GM18526 (cell line): ENCODE measurements around the gene DENND4B.
A peak's percentile ranks its signal among the peaks of the same experiment; 100 is the strongest.

Experiments used
- POLR2A ChIP-seq: IDR thresholded peaks from 3 replicates; pipeline ENCODE4 v1.6.1; 2011; ENCODE audit not compliant: insufficient read length; ENCODE audit errors: extremely low read depth

Gene DENND4B

DNA sequence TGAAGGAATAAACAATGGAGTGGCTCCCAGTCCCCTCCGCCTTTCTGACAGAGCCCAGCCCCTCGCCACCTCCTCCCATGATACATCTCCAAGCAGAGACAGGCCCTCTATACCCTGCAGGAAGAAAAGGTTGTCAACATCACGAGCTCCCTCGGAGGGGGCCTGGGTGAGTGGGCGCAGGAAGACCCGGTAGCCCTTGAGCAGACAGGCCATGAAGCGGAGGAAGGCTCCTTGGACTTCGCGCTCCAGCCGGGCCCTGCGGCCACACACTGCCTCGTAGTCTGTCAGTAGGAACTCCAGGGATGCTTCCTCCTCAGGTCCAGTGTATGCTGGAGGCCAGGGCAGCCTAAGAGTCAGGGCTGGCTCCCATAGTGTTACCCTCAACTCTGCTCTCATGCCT is 7.0 kb downstream of the DENND4B start:
- no peak for TF ChIP-seq POLR2A

DNA sequence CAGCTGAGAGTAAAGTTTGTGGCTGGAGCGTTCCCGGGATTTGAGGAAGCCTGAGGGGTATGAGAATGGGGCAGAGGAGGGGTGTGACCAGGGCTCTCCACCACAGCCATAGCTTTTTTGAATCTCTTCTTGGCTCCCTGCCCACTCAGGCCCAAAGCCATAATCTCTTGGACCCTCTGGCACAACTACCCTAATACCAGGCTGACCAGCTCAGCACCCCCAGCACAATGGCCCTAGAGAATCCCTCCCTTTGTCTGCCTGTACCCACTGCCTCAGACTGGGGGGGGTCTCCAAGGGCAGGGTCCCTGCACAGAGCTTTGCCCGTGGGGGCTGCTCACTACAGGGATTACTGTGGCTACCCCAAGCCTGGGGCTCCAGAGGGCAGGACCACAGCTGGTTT is 7.5 kb downstream of the DENND4B start:
- TF ChIP-seq POLR2A, result no peak

DNA sequence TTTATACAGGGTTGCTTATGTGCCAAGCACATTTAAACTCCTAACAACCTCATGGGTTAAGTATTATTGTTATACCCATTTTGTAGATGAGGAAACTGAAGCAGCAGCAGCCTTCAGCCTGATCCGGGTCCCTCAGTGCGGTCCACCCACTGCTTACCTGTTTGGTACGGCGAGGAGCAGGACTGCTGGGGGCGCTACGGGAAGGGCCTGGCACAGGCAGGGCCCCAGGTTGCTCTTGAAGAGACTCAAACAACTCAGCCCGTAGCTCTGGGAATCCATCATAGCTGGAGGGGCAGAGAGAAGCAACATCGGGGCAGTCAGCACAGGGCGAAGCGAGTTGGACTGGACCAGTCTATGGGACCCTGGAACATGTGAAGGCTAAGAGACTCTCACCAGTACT is 9.2 kb downstream of the DENND4B start:
- no peak for TF ChIP-seq POLR2A

DNA sequence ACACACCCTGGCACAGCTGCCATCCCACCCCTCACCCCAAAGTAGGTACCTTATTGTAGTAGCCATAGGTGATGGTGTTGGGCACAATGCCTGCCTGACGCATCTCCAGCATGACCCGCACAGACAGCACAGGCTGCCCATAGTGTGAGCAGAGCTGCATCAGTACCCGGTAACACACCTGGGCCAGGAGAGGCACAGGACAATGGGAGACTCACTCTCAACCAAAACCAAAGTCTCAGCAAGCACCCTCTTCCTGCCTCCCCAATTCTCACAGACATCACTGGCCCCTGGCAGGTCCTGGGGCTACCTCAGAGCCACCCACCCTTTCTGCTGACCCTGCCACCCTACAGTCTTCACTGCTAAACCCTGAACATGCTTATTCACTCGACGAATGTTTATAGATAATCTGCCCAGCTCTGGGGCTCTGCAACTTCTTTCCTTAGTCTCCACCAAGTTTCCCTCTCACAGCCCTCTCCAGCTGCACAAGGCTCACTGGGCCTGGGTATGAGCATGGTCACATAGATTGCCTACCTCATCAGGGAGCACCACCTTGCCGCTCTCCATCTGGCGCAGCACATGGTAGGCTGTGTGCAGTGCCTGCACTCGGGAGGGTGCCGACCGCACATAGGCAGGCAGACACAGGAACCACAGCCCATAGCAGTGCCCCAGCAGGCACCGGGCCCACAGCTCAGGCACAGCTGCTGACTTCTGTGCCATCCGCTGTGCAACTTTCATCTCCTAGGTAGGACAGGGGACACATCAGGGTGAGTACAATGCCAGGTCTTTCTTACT is 10.3 kb downstream of the DENND4B start:
- TF ChIP-seq POLR2A, result no peak

DNA sequence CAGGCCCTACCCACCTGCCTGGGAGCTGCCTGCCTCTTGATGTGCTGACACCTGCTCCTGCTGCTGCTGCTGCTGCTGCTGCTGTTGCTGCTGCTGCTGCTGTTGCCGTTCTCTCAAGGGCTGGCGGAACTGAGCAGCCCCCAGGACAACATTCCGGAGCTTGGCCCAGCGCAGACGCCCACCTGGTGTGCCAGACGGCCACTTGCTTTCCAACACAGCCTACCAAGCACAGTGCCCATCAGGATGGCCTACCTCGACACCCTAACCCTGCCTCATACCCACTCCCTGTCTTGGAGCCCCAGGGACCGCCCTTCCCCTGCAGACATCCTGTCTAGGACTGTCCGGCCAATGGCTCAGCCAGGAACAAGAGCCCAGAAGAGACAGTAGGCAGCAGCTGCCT is 11.8 kb downstream of the DENND4B start:
- TF ChIP-seq POLR2A, result no peak

DNA sequence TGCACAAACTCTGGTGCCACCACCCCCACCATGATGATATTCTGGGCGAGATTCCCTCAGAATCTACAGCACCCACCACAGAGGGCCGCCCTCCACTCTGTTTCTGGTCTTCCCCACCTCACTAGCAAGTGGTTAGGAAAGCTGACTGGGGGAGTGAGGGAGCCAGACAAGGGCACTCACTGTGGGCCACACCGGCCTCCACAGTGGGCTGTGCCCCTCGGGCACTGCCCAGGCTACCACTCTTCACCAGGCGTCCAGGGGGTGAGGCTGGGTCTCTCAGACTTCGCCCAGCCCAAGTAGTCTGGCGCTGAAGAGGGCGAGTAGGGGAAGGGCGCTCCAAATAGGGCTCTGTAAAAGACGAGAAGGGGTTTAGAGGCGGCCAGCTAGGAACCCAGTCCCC is 12.6 kb downstream of the DENND4B start:
- TF ChIP-seq POLR2A, result no peak

DNA sequence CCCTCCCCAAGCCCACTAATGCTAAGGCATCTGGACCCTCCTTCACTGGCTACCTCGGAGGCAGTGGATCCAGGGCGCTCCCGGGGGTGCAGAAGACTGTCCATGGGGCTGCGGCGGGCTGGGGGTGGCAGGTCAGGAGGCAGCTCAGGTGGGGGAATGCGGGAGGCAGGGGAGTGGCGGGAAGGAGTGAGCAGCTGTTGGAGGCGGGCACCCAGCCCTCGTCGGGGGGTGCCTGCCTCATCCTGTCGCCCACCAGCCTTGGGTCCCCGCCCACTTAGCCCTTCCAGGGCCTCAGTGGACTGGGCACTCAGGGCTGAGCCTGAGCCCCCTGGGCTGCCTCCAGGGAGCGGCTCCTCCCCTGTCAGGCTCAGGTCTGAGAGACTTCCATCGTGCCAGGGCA is 13.1 kb downstream of the DENND4B start:
- no peak for TF ChIP-seq POLR2A

DNA sequence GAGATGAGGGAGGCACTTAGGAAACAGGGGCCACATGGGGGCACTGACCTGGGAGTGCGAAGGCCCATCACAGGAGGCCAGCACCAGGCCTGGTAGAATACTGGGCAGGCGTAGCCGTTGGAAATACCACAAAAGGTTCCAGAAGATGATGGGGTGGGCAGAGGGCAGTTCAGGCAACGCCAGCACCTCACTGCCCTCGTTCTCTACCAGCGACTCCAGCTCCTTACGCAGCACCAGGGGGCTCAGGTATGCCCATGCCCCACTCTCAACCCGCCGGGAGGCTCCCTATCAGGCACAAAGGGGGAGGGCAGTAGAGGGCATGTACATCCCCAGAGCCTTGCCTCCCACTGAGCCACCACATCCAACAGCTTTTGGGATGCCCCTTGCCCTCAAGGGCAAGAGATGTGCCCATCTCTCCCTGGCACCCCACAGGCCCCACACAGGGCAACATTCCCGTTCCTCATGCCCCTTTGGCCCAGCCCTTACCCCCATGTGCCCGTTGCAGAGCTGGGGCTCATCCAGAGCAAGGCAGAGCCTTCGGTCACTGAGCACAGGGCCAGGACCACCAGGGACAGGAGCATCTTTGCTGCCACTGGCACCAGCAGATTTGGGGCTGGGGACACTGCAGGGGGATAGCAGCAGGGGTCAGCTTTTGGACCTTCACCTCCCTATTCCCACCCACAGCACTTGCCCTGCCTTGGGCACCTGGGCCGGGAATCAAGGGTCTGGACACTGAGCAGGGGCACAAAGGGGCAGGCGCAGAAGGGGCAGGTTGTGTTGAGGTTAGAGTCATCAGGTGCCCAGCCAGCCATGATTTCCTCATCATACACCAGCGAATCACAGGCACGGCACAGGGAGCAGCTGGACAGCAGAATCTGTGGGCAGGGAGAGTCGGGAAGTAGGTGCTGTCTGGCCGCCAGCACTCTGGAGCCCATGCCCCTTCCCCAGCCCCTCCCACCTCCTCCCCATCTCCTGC is 14.1 kb downstream of the DENND4B start:
- no peak for TF ChIP-seq POLR2A

DNA sequence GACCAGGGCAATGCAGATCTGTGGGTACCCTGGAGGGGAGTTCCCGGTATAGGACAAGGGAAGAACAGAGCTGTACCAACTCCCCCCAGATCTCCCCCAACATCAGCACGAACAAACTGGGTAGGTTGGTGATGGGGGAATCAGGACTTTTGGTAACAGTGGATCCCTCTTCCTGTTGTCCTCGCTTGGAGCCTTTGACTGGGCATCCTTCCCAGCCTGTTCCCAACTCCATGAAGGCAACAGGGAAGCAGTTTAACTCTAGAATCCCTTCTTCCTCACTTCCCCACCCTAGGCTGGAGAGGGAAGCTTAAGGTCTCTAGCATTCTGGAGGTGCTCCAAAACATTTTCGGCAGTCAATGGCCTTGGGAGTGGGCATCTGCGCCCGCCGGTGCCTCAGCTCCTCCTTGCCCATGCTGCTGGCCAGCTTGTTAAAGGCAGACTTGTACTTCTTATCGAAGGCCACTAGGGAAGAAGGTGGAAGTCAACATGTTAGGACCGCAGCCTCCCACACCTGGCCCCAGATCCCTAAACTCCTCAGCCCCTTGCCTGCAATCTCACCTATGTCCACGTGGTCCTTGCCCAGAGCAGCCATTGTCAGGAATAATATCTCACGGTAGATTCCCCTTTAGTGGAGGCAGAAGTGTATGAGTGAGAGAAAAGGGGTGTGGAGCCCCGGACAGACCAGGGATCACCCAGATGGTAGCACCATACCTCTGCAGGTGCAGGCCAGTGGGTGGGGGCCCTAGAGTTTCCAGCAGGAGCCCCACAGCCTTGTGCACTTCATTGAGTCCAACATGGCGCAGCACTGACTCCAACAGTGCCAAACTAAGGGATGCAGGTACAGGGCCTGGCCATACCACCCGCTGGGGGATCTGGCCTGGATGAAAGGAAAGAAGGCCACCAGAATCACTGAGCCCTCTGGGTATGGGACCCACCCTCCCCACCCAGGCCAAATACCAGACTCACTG is 16.3 kb downstream of the DENND4B start:
- no peak for TF ChIP-seq POLR2A

DNA sequence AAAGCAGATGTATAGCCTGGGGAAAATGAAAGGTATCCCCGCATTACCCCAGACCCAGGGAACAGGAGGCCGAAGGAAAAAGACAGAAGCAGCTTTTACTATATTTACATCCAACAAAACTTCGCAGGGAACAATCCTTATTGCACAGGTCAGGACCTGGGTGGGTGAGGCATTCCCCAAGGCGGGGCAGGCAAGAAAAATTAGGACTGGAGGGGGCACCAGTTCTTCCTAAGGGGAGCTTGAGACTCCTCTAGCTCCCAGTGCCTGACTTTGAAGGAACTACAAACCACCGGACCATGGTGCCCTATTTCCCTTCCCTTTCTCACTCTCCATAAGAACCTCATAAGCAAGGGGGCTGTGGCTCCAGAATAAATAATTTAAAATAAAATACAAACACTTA is 17.1 kb downstream of the DENND4B start:
- TF ChIP-seq POLR2A, result no peak

DNA sequence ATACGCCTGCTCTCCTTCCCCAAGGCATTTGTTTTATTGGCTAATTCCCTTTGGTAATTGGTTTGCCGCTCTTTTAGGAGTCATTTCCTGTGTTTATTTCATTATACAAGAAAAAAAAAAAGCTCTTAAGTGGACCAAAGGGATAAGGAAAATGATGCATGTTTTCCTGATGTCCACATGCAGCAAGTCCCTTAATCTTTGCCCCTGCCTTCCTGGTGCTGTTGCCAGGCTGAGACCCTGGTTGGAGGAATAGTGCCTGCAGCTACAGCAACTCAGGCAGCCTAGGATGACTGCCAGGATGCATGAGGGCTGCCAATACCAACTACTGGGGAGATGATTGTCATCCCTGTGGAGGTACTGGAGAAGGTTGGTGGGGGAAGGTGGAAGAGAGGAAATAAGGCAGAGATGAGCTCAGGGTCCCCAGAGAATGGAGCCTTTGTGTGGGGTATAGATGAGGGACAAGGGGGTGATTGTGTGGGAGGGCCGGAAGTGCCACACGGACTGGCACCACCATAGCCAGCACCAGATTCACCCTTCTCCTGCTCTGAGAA is 17.7 kb downstream of the DENND4B start:
- no peak for TF ChIP-seq POLR2A

DNA sequence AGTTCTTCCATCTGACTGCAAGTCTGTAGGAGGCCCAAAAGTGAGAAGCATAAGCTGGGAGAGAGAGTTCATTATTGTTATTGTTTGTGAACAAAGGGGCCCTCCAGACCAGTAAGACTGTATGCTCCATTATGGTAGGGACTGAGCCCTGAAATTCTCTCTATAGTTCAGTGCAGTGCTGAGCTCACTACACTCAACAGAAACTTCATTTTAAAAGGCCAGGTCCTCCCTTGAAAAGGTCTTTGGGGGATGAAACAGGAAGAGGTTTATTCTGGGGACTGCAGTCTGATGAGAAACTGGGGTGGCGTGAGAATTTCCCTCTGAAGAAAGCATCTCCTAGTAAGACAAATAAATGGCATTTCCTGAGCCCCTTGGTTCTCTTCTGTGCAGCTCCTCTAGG is 18.3 kb downstream of the DENND4B start:
- TF ChIP-seq POLR2A, result no peak

DNA sequence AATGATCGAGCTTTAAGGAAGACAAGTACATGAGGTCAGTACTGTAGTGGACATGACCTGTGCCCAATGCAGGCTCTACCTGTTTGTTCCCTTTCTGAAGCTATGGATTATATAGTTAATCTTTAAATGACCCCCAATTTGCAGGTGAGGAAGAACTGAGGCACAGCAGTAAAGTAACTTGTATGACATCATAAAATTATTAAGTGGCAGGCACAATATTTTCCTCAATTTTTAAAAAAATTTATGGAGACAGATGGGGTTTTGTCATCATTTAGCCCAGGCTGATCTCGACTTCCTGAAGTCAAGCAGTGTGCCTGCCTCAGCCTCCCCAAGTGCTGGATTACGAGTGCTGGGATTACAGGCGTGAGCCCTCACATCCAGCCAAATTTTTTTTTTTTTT is 20.1 kb downstream of the DENND4B start:
- no peak for TF ChIP-seq POLR2A

DNA sequence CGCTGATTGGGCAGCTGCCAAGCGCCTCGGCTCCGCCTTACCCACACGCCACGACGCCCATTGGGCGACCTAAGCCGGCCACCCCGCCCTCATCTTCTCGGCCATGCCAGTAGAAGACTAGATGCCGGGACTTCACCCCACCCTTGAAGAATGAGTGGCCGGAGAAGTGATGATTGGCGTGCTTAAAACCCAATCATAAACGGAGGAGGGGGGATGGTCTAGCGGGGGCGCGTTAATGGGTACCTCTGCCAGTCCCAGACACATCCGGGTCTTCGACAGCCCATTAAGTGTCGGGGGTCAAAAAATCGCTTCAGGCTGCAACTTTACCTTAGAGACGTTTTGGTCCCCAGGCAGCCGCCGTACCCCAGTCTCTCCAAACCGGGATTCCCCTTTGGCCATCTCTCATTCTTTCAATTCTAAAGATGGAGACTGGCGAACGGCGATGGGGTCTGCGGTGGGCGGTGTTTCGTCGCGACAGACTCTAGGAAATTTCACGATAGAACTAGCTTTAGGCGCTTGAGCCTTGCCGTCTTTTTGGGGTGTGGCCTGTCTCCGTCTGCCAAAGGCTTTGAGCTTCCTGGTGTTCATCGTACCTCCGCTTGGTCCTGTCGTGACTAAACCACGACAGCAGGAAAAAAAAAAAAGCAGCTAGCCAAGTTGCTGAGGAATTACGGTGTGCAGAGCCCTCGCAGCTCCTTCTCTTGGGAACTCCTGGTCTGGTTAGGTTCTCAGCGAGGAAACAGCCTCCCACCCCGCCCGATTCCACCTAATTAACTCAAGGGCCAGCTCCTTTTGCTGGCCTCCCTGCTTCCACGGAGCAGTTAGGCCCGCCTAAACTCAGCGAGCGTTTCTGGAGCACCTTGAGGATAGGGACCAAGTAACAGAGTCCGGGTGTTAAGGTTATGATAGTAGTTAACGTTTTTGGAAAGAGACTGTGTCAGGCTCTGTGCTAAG is 23.3 kb downstream of the DENND4B start, which contains the start of gene GATAD2B:
Gene GATAD2B, minus strand, starts transcription at position 1 of the 954 bp plus-strand sequence. CDS start 94,625 bp downstream, outside the sequence.
- TF ChIP-seq POLR2A, result peak; percentile 69
